Activated CD4-positive, alpha-beta T cell treated with anti-CD3 and anti-CD28 coated beads for 48 hours (primary cell): Measurements from ENCODE around the gene TJP1.
"Not testable (repeated sequence)": the region's sequence is repeated elsewhere in the genome, so short reads cannot be mapped to it uniquely, and the experiment has no call there.

Source experiments
- DNase-seq: peaks from one replicate; pipeline ENCODE4 v3.0.0-alpha.2; 2020

Gene TJP1

GRCh38 chr15:29838352-29839010 is 16.2 kb upstream of the TJP1 start:
- DNase-seq = no peak

GRCh38 chr15:29835301-29835700 is 13.0 kb upstream of the TJP1 start:
- DNase-seq = no peak

- no peak for DNase-seq
Observed at GRCh38 chr15:29832709-29833108, 10.4 kb upstream of the TJP1 start.

GRCh38 chr15:29826908-29827820 is 4.9 kb upstream of the TJP1 start:
- DNase-seq = no peak

- DNase-seq = peak; percentile 9
Observed at GRCh38 chr15:29825227-29825626, 3.0 kb upstream of the TJP1 start.

GRCh38 chr15:29822684-29823459 is 604 bp upstream of the TJP1 start:
- DNase-seq = peak; percentile 28

GRCh38 chr15:29821416-29822099 is 710 bp downstream of the TJP1 start:
- peak; percentile 53 for DNase-seq

- DNase-seq = no peak
Observed at GRCh38 chr15:29820394-29821154, 1.7 kb downstream of the TJP1 start.

GRCh38 chr15:29819979-29820378 is 2.3 kb downstream of the TJP1 start:
- DNase-seq = no peak

- DNase-seq = no peak
Observed at GRCh38 chr15:29818141-29818540, 4.1 kb downstream of the TJP1 start.

GRCh38 chr15:29817455-29817854 is 4.8 kb downstream of the TJP1 start:
- DNase-seq = not testable (repeated sequence)

- DNase-seq = no peak
Observed at GRCh38 chr15:29815000-29815710, 7.1 kb downstream of the TJP1 start.

- no peak for DNase-seq
Observed at GRCh38 chr15:29813009-29813408, 9.3 kb downstream of the TJP1 start.

GRCh38 chr15:29812384-29812694 is 9.9 kb downstream of the TJP1 start:
- DNase-seq = no peak

GRCh38 chr15:29811691-29812383 is 10.4 kb downstream of the TJP1 start:
- no peak for DNase-seq

- DNase-seq = no peak
Observed at GRCh38 chr15:29805708-29806104, 16.6 kb downstream of the TJP1 start.

- DNase-seq = no peak
Observed at GRCh38 chr15:29805043-29805707, 17.1 kb downstream of the TJP1 start.

GRCh38 chr15:29802411-29802810 is 19.9 kb downstream of the TJP1 start:
- DNase-seq = no peak

- no peak for DNase-seq
Observed at GRCh38 chr15:29800491-29801366, 21.5 kb downstream of the TJP1 start.
